ENCODE measurements around the gene VWA1.
"Not testable (repeated sequence)": the region's sequence is repeated elsewhere in the genome, so short reads cannot be mapped to it uniquely, and the experiment has no call there.

VWA1 gene

GRCh38 chr1:1424707-1425106, 10.8 kb upstream of the VWA1 start:
- DNase-seq = no peak

GRCh38 chr1:1425426-1425752, 10.1 kb upstream of the VWA1 start:
- DNase-seq = no peak

DNA sequence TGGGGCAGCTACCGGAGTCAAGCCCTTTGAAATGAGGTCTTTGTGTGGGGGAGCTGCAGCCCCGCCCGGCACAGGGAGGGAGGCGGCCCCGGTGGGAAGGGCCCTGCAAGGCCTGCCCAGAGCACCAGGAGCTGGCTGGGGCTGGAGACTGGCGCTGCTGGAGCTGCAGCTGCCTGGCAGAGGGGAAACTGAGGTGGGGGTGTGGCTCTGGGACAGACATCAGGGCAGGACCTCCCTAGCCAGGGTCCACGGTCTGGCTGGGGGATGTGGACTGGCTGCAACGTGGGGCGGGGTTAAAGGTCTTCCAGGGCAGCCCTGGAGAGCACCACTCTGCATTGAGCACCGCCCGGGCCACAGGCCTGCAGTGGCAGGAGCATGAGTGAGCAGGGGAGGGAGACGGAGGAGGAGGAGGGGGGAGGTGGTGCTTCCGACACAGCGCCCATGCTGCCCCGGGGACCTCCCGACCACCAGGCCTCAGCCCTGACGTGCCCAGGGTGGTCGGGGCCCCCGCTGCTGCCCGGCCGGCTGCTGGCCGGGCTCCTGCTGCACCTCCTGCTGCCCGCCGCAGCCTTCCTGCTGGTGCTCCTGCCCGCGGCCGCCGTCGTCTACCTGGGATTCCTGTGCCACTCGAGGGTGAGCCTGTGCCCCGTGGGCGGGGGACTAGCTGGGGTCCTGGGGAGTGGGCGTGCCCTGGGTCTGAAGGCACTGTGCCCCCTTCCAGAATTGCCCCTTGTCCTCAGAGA, 9.6 kb upstream of the VWA1 start:
- no peak for DNase-seq

GRCh38 chr1:1426496-1427105, 8.9 kb upstream of the VWA1 start:
- no peak for DNase-seq

GRCh38 chr1:1427106-1427819, 8.2 kb upstream of the VWA1 start:
- no peak for DNase-seq

DNA sequence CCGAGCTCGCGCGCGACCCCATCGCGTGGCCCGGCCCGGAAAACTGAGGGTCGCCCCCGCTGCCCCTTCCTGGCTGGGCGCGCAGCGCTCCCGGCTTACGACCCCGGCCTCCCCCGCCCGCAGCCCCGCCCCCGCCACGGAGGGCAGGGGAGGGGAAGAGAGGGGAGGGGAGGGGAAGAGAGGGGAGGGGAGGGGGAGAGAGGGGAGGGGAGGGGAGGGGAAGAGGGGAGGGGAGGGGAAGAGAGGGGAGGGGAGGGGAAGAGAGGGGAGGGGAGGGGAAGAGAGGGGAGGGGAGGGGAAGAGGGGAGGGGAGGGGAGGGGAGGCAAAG, 7.7 kb upstream of the VWA1 start:
- DNase-seq = no peak

DNA sequence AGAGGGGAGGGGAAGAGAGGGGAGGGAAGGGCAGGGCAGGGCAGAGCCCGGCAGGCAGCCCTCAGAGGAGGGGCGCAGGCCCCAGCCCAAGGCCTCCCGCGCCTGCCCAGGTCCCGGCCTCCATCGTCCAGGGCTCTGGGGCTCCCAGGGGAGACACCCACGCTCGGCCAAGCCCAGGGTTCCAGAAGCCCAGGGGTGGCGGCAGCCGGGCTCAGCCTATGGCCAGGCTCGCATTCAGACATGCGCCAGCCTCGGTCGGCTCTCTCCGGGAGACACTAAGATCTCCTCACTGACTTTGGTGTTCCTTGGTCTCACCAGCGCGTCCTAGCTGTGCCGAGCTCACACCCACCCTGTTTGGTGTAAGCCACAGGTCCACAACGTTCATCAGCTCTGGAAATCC, 7.3 kb upstream of the VWA1 start:
- no peak for DNase-seq

- not testable (repeated sequence) for DNase-seq
Observed at GRCh38 chr1:1428967-1429366, 6.5 kb upstream of the VWA1 start.

GRCh38 chr1:1429671-1430073, 5.8 kb upstream of the VWA1 start:
- DNase-seq = no peak

- no peak for DNase-seq
Observed at GRCh38 chr1:1430114-1430982, 5.1 kb upstream of the VWA1 start.

DNA sequence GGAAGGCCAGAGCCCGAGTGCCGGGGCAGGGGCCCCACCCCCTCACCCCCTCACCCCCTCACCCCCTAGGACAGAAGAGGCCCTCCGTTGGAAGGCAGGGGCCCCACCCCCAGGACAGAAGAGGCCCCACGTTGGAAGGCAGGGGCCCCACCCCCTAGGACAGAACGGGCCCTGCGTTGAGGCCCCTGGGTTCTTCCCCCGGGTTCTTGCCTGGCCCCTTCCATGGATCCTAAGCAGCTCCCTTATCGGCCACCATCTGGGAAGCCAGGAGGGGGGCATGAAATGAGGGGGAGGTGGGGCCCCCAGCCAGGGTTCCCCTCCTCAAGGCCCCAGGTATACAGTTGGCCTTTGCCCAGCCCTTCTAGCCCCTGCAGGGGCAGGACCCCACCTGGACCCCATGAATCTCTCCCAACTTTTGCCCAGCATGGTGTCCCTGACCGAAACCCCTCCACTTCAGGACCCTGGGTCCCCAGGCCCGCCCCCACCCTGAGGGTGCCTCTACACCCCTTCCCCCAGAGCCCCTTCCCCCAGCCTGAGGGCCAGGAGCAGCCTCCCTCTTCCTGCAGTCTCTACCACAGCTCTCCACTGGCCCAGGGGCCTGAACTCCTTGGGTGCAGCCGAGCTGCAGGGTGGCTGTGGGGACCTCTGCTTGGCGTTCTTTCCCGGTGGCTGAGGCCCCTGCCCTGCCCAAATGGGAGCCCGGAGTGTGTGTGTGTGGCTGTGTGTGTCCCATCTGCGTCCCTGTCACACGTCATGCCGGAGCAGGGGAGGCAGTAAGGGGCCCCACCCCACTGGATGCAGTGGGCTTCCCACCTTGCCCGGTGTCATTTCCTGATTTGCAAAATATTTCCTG, 4.3 kb upstream of the VWA1 start:
- DNase-seq = no peak

- no peak for DNase-seq
Observed at GRCh38 chr1:1431845-1432273, 3.6 kb upstream of the VWA1 start.

GRCh38 chr1:1432274-1432950, 3.1 kb upstream of the VWA1 start:
- no peak for DNase-seq

- DNase-seq = no peak
Observed at GRCh38 chr1:1432951-1433803, 2.3 kb upstream of the VWA1 start.

- DNase-seq = no peak
Observed at GRCh38 chr1:1433804-1434130, 1.7 kb upstream of the VWA1 start.

- DNase-seq = no peak
Observed at GRCh38 chr1:1434131-1434823, 1.2 kb upstream of the VWA1 start.

GRCh38 chr1:1434824-1435105, 725 bp upstream of the VWA1 start:
- no peak for DNase-seq

- DNase-seq = no peak
Observed at GRCh38 chr1:1435911-1436629, 580 bp downstream of the VWA1 start.

DNA sequence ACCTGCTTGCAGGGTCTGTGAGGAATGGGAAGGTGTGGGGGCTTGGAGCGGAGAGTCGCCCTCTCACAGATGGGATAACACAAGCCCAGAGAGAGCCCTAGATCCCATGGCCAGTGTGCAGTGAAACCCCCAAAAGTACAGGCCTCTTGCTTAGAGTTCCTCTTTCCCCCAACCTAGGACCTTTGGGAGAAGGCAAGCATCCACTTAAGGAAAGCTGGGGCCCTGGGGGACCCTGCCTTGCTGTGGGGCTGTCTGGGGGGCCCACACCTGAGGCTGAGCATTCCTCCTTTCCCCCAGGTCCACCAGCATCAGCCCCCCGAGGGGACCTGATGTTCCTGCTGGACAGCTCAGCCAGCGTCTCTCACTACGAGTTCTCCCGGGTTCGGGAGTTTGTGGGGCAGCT, 1.1 kb downstream of the VWA1 start:
- DNase-seq = no peak
